Amniotic epithelial cell (primary cell): ENCODE data around the gene CDH12.

Experiments
- DNase-seq: peaks from one replicate; pipeline ENCODE4 v3.0.0-alpha.2; 2010; ENCODE audit warnings: low read depth

Gene CDH12

GRCh38 chr5:21704974-21705668 lies 1148.0 kb downstream of the CDH12 start:
- no peak for DNase-seq

GRCh38 chr5:21701317-21701716 lies 1151.8 kb downstream of the CDH12 start:
- DNase-seq: no peak
